Panc1 (cell line): Measurements from ENCODE around the gene WDR27. TPM values are rescaled to one million over a fixed set of nuclear protein-coding genes. Genes with fewer than 3 reads are reported as not detected.
A peak's percentile ranks its signal among the peaks of the same experiment; 100 is the strongest.

Source experiments
- ATAC-seq: fragments of 200-7000 bp; cut with Tn5 transposase; 2 replicates; pipeline ENCODE4 v1.9.1; 2020; ENCODE audit warnings: mild to moderate bottlenecking, moderate library complexity
- BruUV-seq: library from RNA; stranded (reverse); fragments of 400-500 nt; replicated peaks from 2 replicates; lab custom pipeline; 2021; lab: Mats Ljungman, UMichigan
- CTCF ChIA-PET: fragments of 300-600 bp; sonication (Branson Sonifier 250); formaldehyde crosslinking; loops from one replicate; lab custom pipeline; 2022; ENCODE audit warnings: antibody characterized with exemption; lab: Charles Lee
- POLR2A ChIA-PET: fragments of 300-600 bp; sonication (Branson Sonifier 250); formaldehyde crosslinking; loops from one replicate; lab custom pipeline; 2022; ENCODE audit warnings: antibody characterized with exemption; lab: Charles Lee
- DNase-seq: peaks from one replicate; pipeline ENCODE4 v3.0.0-alpha.2; 2010; ENCODE audit warnings: low read depth, low spot score
- H3K27ac ChIP-seq: 2 replicates; pipeline ENCODE4 v1.5.1; 2011; ENCODE audit warnings: mild to moderate bottlenecking, low read length, inconsistent platforms
- H3K27me3 ChIP-seq: fragments of 200-500 bp; sonication (Bioruptor generic); 2 replicates; pipeline ENCODE4 v1.6.0; 2014; ENCODE audit warnings: low read length, inconsistent platforms; ENCODE audit not compliant: control insufficient read depth, insufficient read depth
- H3K36me3 ChIP-seq: fragments of 200-500 bp; sonication (Bioruptor generic); 2 replicates; pipeline ENCODE4 v1.5.1; 2014; ENCODE audit warnings: inconsistent platforms, mild to moderate bottlenecking, low read length, moderate library complexity; ENCODE audit not compliant: control insufficient read depth, insufficient read depth
- H3K4me1 ChIP-seq: 2 replicates; pipeline ENCODE4 v1.5.1; 2011; ENCODE audit warnings: inconsistent platforms, mild to moderate bottlenecking, low read length, moderate library complexity; ENCODE audit not compliant: control insufficient read depth, insufficient read depth
- H3K4me3 ChIP-seq, 2 experiments: 2 replicates each; pipeline ENCODE4 v1.5.1; 2011 to 2012; ENCODE audit warnings: low read depth in 2 of 2, low read length in 2 of 2, mild to moderate bottlenecking in 2 of 2, inconsistent platforms in 1 of 2, moderate library complexity in 1 of 2
- H3K9me3 ChIP-seq: fragments of 200-500 bp; sonication (Bioruptor generic); 2 replicates; pipeline ENCODE4 v1.5.1; 2014; ENCODE audit warnings: low read depth, mild to moderate bottlenecking, inconsistent platforms, low read length, moderate library complexity; ENCODE audit not compliant: control insufficient read depth, insufficient read depth
- CTCF ChIP-seq: fragments of 450-650 bp; IDR thresholded peaks from 2 replicates; pipeline ENCODE4 v1.5.1; 2017; ENCODE audit warnings: mild to moderate bottlenecking
- POLR2AphosphoS5 ChIP-seq: IDR thresholded peaks from 2 replicates; pipeline ENCODE4 v1.6.1; 2012; ENCODE audit warnings: mild to moderate bottlenecking, low read depth, low read length, moderate library complexity
- REST ChIP-seq, 2 experiments: IDR thresholded peaks; 2 replicates each; pipeline ENCODE4 v1.6.1; 2011 to 2012; ENCODE audit warnings: low read depth in 2 of 2, control low read depth in 1 of 2, low read length in 1 of 2, mild to moderate bottlenecking in 1 of 2, moderate library complexity in 1 of 2; ENCODE audit not compliant: insufficient read depth in 1 of 2
- SIN3A ChIP-seq: IDR thresholded peaks from 2 replicates; pipeline ENCODE4 v1.6.1; 2012; ENCODE audit warnings: low read depth, mild to moderate bottlenecking, low read length, moderate library complexity, borderline replicate concordance; ENCODE audit not compliant: insufficient read depth
- TCF7L2 ChIP-seq: IDR thresholded peaks from 2 replicates; pipeline ENCODE4 v1.6.1; 2011; ENCODE audit warnings: mild to moderate bottlenecking, low read depth, low read length, inconsistent platforms
- in situ Hi-C: cut with HindIII; loops from 2 replicates; pipeline ENCODE4 v1.10.0; 2016; ENCODE audit warnings: low sequenced_read_pairs, low pct_unique_long_range_greater_than_20kb
- intact Hi-C: fragments of 100-400 bp; cut with micrococcal nuclease; formaldehyde crosslinking; loops from one replicate; pipeline ENCODE4 v1.10.0; 2022; ENCODE audit not compliant: unreplicated experiment
- total RNA-seq: library from RNA; stranded (reverse); gene quantifications from one replicate; pipeline ENCODE4 v1.2.1, GENCODE V29; 2021; ENCODE audit not compliant: unreplicated experiment

Gene WDR27
- total RNA-seq, 1 experiment from 2014 or later = 56.3 TPM

- in situ Hi-C loops (no loop called here), intact Hi-C loops (no loop called here)
- H3K27ac ChIP-seq = no peak overlapping the region
- BruUV-seq = no TSS peak
- no peak overlapping the region for H3K4me3 ChIP-seq
- ATAC-seq (no peak), DNase-seq (no peak)
- no peak for TF ChIP-seq REST (IDR thresholded peaks at IDR 0.05; ENCODE audit: insufficient read depth in 1 of 2, low read depth in 2 of 2, low read length in 1 of 2)
- TF ChIP-seq CTCF = peak; percentile 43; the same call in 1 of the 2 replicates
- CTCF ChIA-PET = no interaction called here
- no peaks in the 10 kb centered on the region for H3K27me3 ChIP-seq
- H3K36me3 ChIP-seq = no peaks in the 10 kb centered on the region
- H3K4me1 ChIP-seq = no peaks in the 10 kb centered on the region
- H3K9me3 ChIP-seq = peaks cover 19% of the 10 kb centered on the region; the same call in 1 of the 2 replicates
- POLR2A ChIA-PET = no interaction called here
Measured at GRCh38 chr6:169520104-169520503, 181.7 kb downstream of the WDR27 start.

- in situ Hi-C loops = no loop called here
- Histone ChIP-seq H3K4me1 (no peaks in the 10 kb centered on the region), H3K27me3 (no peaks in the 10 kb centered on the region), H3K4me3 (no peak overlapping the region), H3K27ac (no peak overlapping the region), H3K9me3 (peaks cover 19% of the 10 kb centered on the region; the same call in 1 of the 2 replicates), H3K36me3 (no peaks in the 10 kb centered on the region)
- POLR2A ChIA-PET = no interaction called here
- no peak for ATAC-seq
- no TSS peak for BruUV-seq
- DNase-seq = no peak
- CTCF ChIA-PET = no interaction called here
- intact Hi-C loops = no loop called here
- TF ChIP-seq TCF7L2 (no peak), CTCF (no peak), REST (IDR thresholded peaks at IDR 0.05; ENCODE audit: insufficient read depth in 1 of 2, low read depth in 2 of 2, low read length in 1 of 2) (no peak), SIN3A (no peak), POLR2AphosphoS5 (no peak)
Measured at GRCh38 chr6:169518451-169518850, 183.4 kb downstream of the WDR27 start.
